HUES64 (cell line): Measurements from ENCODE around the gene STK11.
A peak's percentile ranks its signal among the peaks of the same experiment; 100 is the strongest.

ENCODE experiments used
- H3K27ac ChIP-seq: 2 replicates; pipeline ENCODE4 v1.7.0; 2013; ENCODE audit warnings: low read depth, low read length, inconsistent platforms
- H3K27me3 ChIP-seq: 2 replicates; pipeline ENCODE4 v1.6.1; 2013; ENCODE audit warnings: mild to moderate bottlenecking, low read length; ENCODE audit not compliant: insufficient read depth
- H3K36me3 ChIP-seq: 2 replicates; pipeline ENCODE4 v1.6.1; 2013; ENCODE audit warnings: mild to moderate bottlenecking, low read length; ENCODE audit not compliant: insufficient read depth
- H3K4me1 ChIP-seq: 2 replicates; pipeline ENCODE4 v1.6.1; 2013; ENCODE audit warnings: mild to moderate bottlenecking, low read length, moderate library complexity; ENCODE audit not compliant: insufficient read depth
- H3K4me3 ChIP-seq: 2 replicates; pipeline ENCODE4 v1.5.1; 2013; ENCODE audit warnings: mild to moderate bottlenecking, low read length, moderate library complexity
- H3K9ac ChIP-seq: 2 replicates; pipeline ENCODE4 v1.6.1; 2013; ENCODE audit warnings: mild to moderate bottlenecking, low read depth, low read length
- H3K9me3 ChIP-seq: 2 replicates; pipeline ENCODE4 v1.6.1; 2013; ENCODE audit warnings: low read depth, low read length; ENCODE audit not compliant: insufficient read depth
- WGBS: fragments of 150-250, 120-280 bp; methylation state at CpG from one replicate; pipeline ENCODE4 v1.1.7; 2013; ENCODE audit warnings: missing lambda C conversion rate; 5-methylcytosine and 5-hydroxymethylcytosine counted together

The STK11 gene

DNA sequence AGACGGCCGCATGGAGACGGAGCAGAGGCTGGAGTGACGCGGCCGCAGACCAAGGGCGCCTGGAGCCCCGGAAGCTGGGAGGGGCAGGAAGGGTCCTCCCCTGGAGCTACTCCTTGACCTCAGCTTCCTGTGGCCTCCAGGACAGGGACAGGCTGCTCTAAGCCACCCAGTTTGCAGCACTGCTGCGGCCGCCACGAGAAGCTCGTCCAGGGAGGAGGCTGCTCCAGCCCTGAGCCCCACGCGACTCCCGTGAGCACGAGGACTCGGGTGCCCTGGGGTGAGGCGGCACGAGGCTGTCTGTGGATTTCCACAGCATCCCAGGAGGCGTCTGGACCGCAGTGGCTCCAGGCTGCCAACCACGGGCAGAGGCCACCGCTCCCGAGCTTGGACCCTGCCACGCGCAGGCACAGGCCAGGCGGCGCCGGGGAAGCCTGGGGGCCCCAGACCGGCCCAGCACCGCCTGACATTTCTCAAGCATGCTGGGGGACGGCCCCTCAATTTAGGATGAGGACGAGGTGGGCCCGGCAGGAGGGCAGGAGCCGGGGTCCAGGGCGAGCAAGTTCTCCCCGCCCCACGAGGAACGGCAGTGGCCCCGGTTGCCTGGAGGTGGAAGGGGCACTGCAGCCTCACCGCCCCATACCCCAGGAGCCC, 42.2 kb upstream of the STK11 start:
- no peak overlapping the region for H3K4me3 ChIP-seq
- H3K9me3 ChIP-seq, result no peaks in the 10 kb centered on the region
- no peak overlapping the region for H3K9ac ChIP-seq
- H3K4me1 ChIP-seq, result no peaks in the 10 kb centered on the region
- H3K27ac ChIP-seq, result no peak overlapping the region
- H3K27me3 ChIP-seq, result no peaks in the 10 kb centered on the region
- no peaks in the 10 kb centered on the region for H3K36me3 ChIP-seq
- WGBS, result 94% methylated on average over 41 of the region's 41 CpGs

DNA sequence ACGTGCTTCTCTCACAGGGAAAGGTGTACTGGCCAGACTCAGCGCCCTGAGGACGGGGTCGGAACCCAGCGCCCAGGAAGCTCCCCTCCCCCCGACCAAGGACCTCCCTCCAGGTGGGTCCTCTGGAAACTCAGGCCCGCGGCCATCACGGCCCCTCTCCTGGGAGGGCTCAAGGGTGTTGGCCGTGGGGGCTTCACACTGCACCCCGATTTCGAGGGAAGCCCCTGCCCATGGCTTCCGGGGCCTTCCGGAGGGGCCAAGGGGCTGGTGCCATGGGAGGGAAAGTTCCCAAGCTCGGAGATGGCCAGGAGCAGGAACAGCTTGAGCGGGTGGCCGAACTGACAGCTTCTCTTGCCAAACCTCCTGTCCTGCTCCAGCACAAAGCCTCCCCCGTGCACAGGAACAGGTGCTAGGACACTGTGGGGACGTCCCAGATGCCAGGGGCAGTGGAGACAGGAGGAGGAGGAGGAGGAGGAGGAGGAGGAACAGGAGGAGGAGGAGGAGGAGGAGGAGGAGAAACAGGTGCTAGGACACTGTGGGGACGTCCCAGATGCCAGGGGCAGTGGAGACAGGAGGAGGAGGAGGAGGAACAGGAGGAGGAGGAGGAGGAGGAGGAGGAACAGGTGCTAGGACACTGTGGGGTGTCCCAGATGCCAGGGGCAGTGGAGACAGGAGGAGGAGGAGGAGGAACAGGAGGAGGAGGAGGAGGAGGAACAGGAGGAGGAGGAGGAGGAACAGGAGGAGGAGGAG, 41.5 kb upstream of the STK11 start:
- 88% methylated on average over 18 of the region's 20 CpGs for WGBS
- Histone ChIP-seq H3K9ac (no peak overlapping the region), H3K36me3 (no peaks in the 10 kb centered on the region), H3K27me3 (no peaks in the 10 kb centered on the region), H3K27ac (no peak overlapping the region), H3K4me3 (no peak overlapping the region), H3K9me3 (no peaks in the 10 kb centered on the region), H3K4me1 (peaks cover under 1% of the 10 kb centered on the region; the same call in 1 of the 2 replicates)

DNA sequence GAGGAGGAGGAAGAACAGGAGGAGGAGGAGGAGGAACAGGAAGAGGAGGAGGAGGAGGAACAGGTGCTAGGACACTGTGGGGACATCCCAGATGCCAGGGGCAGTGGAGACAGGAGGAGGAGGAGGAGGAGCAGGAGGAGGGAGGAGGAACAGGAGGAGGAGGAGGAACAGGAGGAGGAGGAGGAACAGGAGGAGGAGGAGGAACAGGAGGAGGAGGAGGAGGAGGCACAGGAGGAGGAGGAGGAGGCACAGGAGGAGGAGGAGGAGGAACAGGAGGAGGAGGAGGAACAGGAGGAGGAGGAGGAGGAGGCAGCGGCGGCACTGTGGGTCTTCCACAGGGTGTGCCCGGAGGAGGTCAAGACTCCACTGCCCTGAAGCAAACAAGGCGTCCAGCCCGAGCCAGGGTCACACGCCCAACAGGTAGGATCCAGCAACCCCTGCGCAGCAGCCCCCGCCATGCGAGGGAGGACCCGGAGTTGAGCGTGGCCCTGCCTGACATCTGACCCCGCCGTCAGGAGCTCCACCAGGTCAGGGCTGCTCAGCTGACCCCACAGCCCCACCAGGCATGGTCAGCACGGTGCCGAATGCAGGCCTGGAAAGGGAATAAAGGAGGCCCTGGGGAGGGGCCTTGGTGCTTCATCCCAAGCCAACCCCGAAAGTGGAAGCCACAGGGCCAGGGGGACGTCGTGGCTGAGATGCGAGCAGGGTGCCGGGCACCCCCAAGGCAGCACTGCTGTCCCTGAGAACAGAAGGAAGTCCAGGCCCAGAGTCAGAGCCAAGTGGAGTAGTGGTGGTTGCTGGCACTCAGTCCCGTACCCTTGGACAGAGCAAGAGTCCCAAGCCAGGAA, 40.7 kb upstream of the STK11 start:
- Histone ChIP-seq H3K4me1 (peaks cover 9% of the 10 kb centered on the region; the same call in 1 of the 2 replicates), H3K36me3 (no peaks in the 10 kb centered on the region), H3K9ac (no peak overlapping the region), H3K9me3 (no peaks in the 10 kb centered on the region), H3K4me3 (no peak overlapping the region), H3K27me3 (no peaks in the 10 kb centered on the region), H3K27ac (no peak overlapping the region)
- 90% methylated on average over 21 of the region's 21 CpGs for WGBS

DNA sequence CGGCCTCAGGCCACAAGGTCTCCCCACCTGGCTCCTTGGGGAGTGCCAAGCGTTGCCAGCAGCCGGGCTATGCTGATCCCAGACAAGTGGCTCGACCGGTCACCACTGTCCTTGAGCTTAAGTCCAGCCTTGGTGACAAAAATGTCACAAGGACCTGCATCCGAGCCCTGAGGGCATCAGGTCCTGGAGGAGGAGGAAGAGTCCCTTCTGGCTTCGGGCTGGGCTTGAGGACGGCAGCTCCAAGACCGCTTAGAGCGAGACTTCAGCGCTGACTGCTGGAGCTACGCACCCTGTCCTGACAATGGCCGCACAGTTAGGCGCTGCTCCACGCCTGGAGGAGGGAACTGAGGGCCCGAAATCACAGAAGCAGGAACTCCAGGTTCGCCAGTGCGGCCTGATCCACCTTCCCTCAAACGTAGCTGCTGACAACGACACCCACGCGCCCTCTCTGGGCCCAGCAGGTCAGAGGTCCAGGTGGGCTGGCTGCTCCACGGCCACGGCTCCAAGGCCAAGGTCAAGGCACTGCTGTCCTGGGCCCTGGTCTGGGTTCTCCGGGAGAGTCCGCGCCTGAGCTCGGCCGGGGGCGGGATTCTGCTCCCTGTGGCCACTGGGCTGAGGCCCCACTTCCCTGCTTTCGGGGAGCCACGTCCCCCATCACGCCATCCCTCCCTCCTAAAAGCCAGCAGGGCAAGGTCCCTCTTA, 38.6 kb upstream of the STK11 start:
- peaks cover 15% of the 10 kb centered on the region; the same call in 1 of the 2 replicates for H3K4me1 ChIP-seq
- no peaks in the 10 kb centered on the region for H3K9me3 ChIP-seq
- no peaks in the 10 kb centered on the region for H3K36me3 ChIP-seq
- 92% methylated on average over 33 of the region's 33 CpGs for WGBS
- H3K9ac ChIP-seq, result no peak overlapping the region; the same call in 1 of the 2 replicates
- no peak overlapping the region for H3K4me3 ChIP-seq
- H3K27ac ChIP-seq, result no peak overlapping the region
- no peaks in the 10 kb centered on the region for H3K27me3 ChIP-seq

DNA sequence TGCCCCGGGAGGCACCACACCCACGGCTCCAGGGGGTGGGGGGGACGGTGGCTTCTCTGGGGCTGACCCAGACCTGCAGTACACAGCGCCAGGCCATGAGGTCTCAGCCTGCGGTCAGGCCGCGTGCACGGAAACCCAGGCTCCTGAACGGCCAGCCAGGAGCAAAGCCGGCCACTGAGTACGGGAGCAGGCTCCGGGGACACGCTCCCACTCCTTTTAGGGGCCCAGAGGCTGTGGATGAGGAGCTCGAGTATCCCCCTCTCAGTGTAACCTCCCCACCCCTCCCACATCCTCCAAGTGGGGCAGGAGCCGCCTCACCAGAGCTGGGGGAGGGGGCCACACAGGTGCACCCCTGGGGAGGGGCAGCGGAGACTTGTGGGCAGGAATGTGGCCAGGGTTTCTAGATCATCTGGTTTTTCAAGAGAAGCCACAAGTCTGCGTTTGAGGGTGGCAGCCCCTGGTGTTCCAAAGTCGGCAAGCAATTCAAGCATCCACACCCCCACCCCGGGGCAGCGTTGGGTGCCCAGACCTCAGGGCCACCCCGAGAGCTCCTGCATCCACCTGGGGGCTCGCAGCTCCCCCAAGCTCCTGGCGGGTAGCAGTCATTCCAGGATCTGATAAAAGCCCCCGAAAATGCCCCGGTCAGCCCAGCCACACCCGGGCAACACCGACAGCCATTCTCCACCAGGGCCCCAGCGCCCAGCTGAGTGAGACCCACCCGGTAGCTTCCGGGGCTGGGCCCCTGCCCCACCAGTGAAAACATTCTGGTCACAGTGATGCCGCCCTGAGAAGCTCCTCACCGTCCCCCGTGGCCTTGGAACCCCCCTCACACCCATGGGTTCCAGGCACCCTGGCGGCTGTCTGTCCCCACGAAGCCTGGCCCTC, 37.6 kb upstream of the STK11 start:
- no peak overlapping the region for H3K4me3 ChIP-seq
- 93% methylated on average over 35 of the region's 35 CpGs for WGBS
- H3K9me3 ChIP-seq, result no peaks in the 10 kb centered on the region
- no peak overlapping the region for H3K27ac ChIP-seq
- no peaks in the 10 kb centered on the region for H3K27me3 ChIP-seq
- peaks cover 17% of the 10 kb centered on the region; the same call in 1 of the 2 replicates for H3K4me1 ChIP-seq
- no peak overlapping the region; the same call in 1 of the 2 replicates for H3K9ac ChIP-seq
- no peaks in the 10 kb centered on the region for H3K36me3 ChIP-seq

DNA sequence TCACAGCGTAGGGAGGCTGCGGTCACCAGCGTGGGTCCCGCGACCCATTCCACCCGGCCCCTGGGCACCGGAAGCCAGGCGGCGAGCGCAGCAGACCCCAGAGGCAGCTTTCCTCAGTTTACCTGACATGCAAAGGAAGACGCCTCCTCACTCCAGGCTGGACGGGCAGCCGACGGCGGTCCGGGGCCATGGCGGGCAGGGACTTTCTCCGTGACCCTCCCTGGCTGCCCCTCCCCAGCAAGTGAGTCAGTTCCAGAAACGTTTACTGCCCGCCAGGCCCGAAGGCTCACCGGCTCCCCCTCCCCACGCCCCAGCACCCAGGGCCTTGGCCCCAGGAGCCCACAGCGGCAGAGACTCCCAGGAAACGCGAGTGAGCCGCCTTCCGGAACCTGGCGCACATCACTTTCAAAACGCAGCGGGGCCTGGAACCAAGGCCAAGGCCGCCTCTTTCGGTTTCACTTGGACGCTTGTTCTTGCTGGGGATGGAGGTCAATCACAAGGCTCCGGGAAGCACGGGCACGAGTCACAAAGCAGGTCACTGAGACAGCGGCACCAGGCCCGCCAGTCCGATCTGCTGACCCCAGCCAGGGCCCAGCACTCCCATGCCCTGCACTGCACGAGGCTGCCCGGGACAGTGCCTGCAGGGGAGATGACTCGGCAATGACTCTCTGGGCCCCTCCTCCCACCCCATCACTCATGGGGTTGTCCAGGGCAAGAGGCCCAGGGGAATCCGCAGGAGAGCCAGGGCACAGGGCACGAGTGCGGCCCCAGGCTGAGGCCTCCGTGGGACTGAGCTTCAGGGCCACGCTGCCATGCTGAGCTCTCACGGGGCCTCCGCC, 36.8 kb upstream of the STK11 start:
- no peaks in the 10 kb centered on the region for H3K36me3 ChIP-seq
- 88% methylated on average over 50 of the region's 50 CpGs for WGBS
- no peaks in the 10 kb centered on the region for H3K27me3 ChIP-seq
- H3K4me3 ChIP-seq, result no peak overlapping the region
- peak overlapping the region; percentile 44 for H3K9ac ChIP-seq
- peak overlapping the region; percentile 35 for H3K27ac ChIP-seq
- H3K9me3 ChIP-seq, result no peaks in the 10 kb centered on the region
- H3K4me1 ChIP-seq, result peaks cover 17% of the 10 kb centered on the region; the same call in 1 of the 2 replicates

DNA sequence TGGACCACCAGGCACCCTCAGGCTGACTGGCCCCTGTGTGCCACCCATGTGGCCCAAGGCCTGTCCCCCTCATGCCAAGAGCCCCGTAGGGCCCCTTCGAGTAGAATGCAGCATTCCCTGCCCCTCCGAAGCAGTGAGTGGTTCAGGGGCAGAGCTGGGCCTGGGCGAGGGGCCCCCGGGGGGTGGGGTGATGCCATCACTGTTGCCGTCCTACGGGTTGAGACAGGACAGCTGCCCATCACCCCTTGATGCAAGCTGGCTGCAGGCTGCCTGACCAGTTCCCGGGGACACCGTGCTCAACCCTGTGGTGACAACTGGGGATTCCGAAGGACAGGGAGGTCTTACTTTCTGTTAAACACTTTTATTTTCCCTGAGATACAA, 36.2 kb upstream of the STK11 start:
- Histone ChIP-seq H3K9ac (peak overlapping the region; percentile 44; the same call in 1 of the 2 replicates), H3K4me1 (peaks cover 17% of the 10 kb centered on the region; the same call in 1 of the 2 replicates), H3K36me3 (no peaks in the 10 kb centered on the region), H3K27me3 (no peaks in the 10 kb centered on the region), H3K9me3 (no peaks in the 10 kb centered on the region), H3K27ac (peak overlapping the region; percentile 35; the same call in 1 of the 2 replicates), H3K4me3 (no peak overlapping the region)
- 90% methylated on average over 10 of the region's 10 CpGs for WGBS

DNA sequence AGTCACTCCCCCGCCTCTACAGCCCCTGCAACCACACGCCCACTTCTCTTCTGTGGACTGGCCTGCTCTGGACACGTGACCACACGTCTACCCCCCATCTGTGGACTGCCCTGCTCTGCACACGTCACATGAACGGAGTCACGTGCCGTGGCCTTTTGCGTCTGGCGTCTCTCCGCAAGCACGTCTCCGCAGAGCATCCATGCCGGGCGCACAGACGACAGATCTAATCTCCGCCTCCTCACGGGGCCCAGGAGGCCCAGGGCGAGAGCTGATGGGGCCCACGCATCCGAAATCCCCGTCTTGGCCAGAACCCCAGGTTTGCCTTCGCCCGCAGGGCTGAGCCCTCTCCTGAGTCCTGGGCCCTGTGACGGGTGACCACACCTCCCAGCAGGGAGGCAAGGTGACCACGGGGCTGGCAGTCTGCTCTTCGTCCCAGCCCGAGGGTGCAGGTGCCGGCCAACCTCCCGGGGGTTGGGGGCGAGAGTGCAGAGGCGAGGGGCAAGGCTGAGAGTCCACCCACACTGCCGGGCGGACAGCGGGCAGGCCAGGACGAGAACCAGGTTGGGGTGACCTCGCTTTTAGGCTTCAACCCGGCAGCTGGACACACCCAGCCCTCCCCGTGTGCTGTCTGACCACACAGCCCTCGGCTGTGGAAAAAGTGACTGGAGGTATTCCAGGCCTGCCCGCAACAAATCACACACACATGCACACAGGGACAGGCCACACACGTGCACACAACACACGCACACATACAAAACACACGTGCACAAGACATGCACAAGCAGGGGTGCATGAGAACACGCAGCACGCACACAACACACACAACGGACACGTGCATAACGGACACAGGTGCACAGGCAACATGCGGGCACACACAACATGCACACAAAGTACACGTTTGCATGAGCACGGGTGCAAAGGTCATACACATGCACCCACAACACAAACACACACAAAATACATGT, 35.4 kb upstream of the STK11 start:
- no peaks in the 10 kb centered on the region for H3K36me3 ChIP-seq
- peak overlapping the region; percentile 10; the same call in 1 of the 2 replicates for H3K27ac ChIP-seq
- H3K27me3 ChIP-seq, result no peaks in the 10 kb centered on the region
- 94% methylated on average over 52 of the region's 52 CpGs for WGBS
- H3K9me3 ChIP-seq, result no peaks in the 10 kb centered on the region
- H3K4me3 ChIP-seq, result no peak overlapping the region
- no peak overlapping the region for H3K9ac ChIP-seq
- peaks cover 17% of the 10 kb centered on the region; the same call in 1 of the 2 replicates for H3K4me1 ChIP-seq
